HepG2 (cell line): ENCODE data around the gene POU6F2. TPM values are rescaled to one million over a fixed set of nuclear protein-coding genes. Genes with fewer than 3 reads are reported as not detected.

Experiments used
- ATAC-seq: fragments of 200-7000 bp; cut with Tn5 transposase; 3 replicates; pipeline ENCODE4 v1.9.1; 2020; ENCODE audit warnings: mild to moderate bottlenecking, moderate library complexity
- BruUV-seq: library from RNA; stranded (reverse); fragments of 400-500 nt; replicated peaks from 2 replicates; lab custom pipeline; 2021; lab: Mats Ljungman, UMichigan
- CTCF ChIA-PET: fragments of 300-600 bp; formaldehyde crosslinking; extraction: SDS; loops from one replicate; lab custom pipeline; 2021; ENCODE audit warnings: low total read pairs, inconsistent platforms, low intra/inter-chr PET ratio; lab: Yijun Ruan, JAX
- POLR2A ChIA-PET: fragments of 350-600 bp; sonication (Branson Sonifier 250); formaldehyde crosslinking; loops from one replicate; lab custom pipeline; 2020; ENCODE audit warnings: antibody characterized with exemption, inconsistent platforms; lab: Yijun Ruan, JAX
- DNase-seq: peaks from one replicate; pipeline ENCODE4 v3.0.0-alpha.2; 2015; ENCODE audit warnings: low spot score
- FAIRE-seq: peaks from 3 replicates; lab custom pipeline; 2011; peaks lifted over from hg19 to GRCh38; lab: Jason Lieb, UNC
- H2AFZ ChIP-seq: one replicate; pipeline ENCODE4 v1.6.1; 2011; ENCODE audit warnings: low read length, inconsistent platforms
- H3K27ac ChIP-seq: fragments of 300-600 bp; 3 replicates; pipeline ENCODE4 v1.8.0; 2011; ENCODE audit warnings: mixed run types, mild to moderate bottlenecking, mixed read lengths, low read length, inconsistent platforms; ENCODE audit not compliant: insufficient read depth; ENCODE audit errors: extremely low read length
- H3K27me3 ChIP-seq, 2 experiments: fragments of 200-600 bp in 1 of 2; 2 replicates in 1 of 2; 3 replicates in 1 of 2; pipeline versions ENCODE4 v1.6.0 to v1.8.0; 2011; ENCODE audit warnings: low read length in 2 of 2, mild to moderate bottlenecking in 2 of 2, moderate library complexity in 2 of 2, inconsistent platforms in 1 of 2; ENCODE audit not compliant: insufficient read depth in 2 of 2, control insufficient read depth in 1 of 2
- H3K36me3 ChIP-seq, 2 experiments: fragments of 200-600 bp in 1 of 2; replicated peaks in 1 of 2; 2 replicates in 1 of 2; 3 replicates in 1 of 2; pipeline versions ENCODE4 v1.5.1 to v1.8.0; 2011; ENCODE audit warnings: low read length in 2 of 2, inconsistent platforms in 1 of 2; ENCODE audit not compliant: insufficient read depth in 2 of 2, control insufficient read depth in 1 of 2
- H3K4me1 ChIP-seq: 2 replicates; pipeline ENCODE4 v1.5.1; 2012; ENCODE audit warnings: low read length, inconsistent platforms; ENCODE audit not compliant: insufficient read depth
- H3K4me2 ChIP-seq: 2 replicates; pipeline ENCODE4 v1.6.0; 2011; ENCODE audit warnings: low read depth, low read length, inconsistent platforms
- H3K4me3 ChIP-seq, 3 experiments: fragments of 200-600 bp in 1 of 3; sonication (generic), shearing (Covaris generic) in 1 of 3; replicated peaks in 1 of 3; 2 replicates each; pipeline ENCODE4 v1.5.1; 2011 to 2016; ENCODE audit warnings: low read length in 3 of 3, inconsistent platforms in 2 of 3, low read depth in 2 of 3, mild to moderate bottlenecking in 2 of 3, control low read depth in 1 of 3, mixed read lengths in 1 of 3; ENCODE audit not compliant: insufficient read depth in 1 of 3
- H3K79me2 ChIP-seq: one replicate; pipeline ENCODE4 v1.6.1; 2011; ENCODE audit warnings: low read length, inconsistent platforms; ENCODE audit not compliant: insufficient read depth
- H3K9ac ChIP-seq: 2 replicates; pipeline ENCODE4 v1.6.0; 2011; ENCODE audit warnings: mild to moderate bottlenecking, low read depth, low read length, inconsistent platforms; ENCODE audit not compliant: insufficient read depth
- H3K9me3 ChIP-seq: 2 replicates; pipeline ENCODE4 v1.5.1; 2012; ENCODE audit warnings: mild to moderate bottlenecking, low read length
- H4K20me1 ChIP-seq: 2 replicates; pipeline ENCODE4 v1.6.0; 2011; ENCODE audit warnings: inconsistent platforms, mild to moderate bottlenecking, low read length, moderate library complexity; ENCODE audit not compliant: insufficient read depth
- CAMTA2 ChIP-seq: sonication (generic); formaldehyde crosslinking; IDR thresholded peaks from 2 replicates; pipeline ENCODE4 v1.4.0; 2020; ENCODE audit warnings: mild to moderate bottlenecking, missing genetic modification reagents, borderline replicate concordance
- FOXJ3 ChIP-seq: sonication (generic); formaldehyde crosslinking; IDR thresholded peaks from 2 replicates; pipeline ENCODE4 v1.4.0; 2020; ENCODE audit warnings: missing genetic modification reagents, mild to moderate bottlenecking, borderline replicate concordance
- FOXK2 ChIP-seq: fragments of 450-650 bp; IDR thresholded peaks from 2 replicates; pipeline ENCODE4 v1.6.1; 2016
- GABPA ChIP-seq, 2 experiments: IDR thresholded peaks; 2 replicates each; pipeline ENCODE4 v1.6.1; 2011 to 2016; ENCODE audit warnings: low read depth in 2 of 2, low read length in 1 of 2, missing biosample characterization in 1 of 2, missing genetic modification characterization in 1 of 2
- GTF3A ChIP-seq: sonication (generic); formaldehyde crosslinking; conservative IDR thresholded peaks from 2 replicates; pipeline ENCODE4 v1.4.0; 2020; ENCODE audit warnings: mild to moderate bottlenecking, missing genetic modification reagents
- MYNN ChIP-seq: sonication (generic); formaldehyde crosslinking; IDR thresholded peaks from 2 replicates; pipeline ENCODE4 v1.4.0; 2020; ENCODE audit warnings: mild to moderate bottlenecking, low read depth, missing genetic modification reagents
- NFIC ChIP-seq: IDR thresholded peaks from 2 replicates; pipeline ENCODE4 v1.6.1; 2012; ENCODE audit warnings: mild to moderate bottlenecking, low read length, inconsistent platforms
- POLR2A ChIP-seq, 2 experiments: IDR thresholded peaks; 2 replicates each; pipeline ENCODE4 v1.6.1; 2011; ENCODE audit warnings: low read depth in 2 of 2, low read length in 2 of 2, mild to moderate bottlenecking in 1 of 2, moderate library complexity in 1 of 2; ENCODE audit not compliant: insufficient read depth in 1 of 2
- SP4 ChIP-seq: sonication (generic); formaldehyde crosslinking; IDR thresholded peaks from 2 replicates; pipeline ENCODE4 v1.8.1; 2023; ENCODE audit warnings: mild to moderate bottlenecking, missing genetic modification reagents
- TRAFD1 ChIP-seq: sonication (generic); formaldehyde crosslinking; IDR thresholded peaks from 2 replicates; pipeline ENCODE4 v1.5.1; 2020; ENCODE audit warnings: missing genetic modification reagents, mild to moderate bottlenecking, borderline replicate concordance
- ZFP36 ChIP-seq: fragments of 150-350 bp; IDR thresholded peaks from 2 replicates; pipeline ENCODE4 v1.6.1; 2018; ENCODE audit warnings: borderline replicate concordance, low read length, low read depth; ENCODE audit not compliant: partially characterized antibody
- ZFYVE20 ChIP-seq: sonication (generic); formaldehyde crosslinking; IDR thresholded peaks from 2 replicates; pipeline ENCODE4 v1.8.0; 2023; ENCODE audit warnings: low read depth, mild to moderate bottlenecking, moderate library complexity, missing genetic modification reagents, borderline replicate concordance
- ZNF350 ChIP-seq: sonication (generic); formaldehyde crosslinking; IDR thresholded peaks from 2 replicates; pipeline ENCODE4 v1.4.0; 2020; ENCODE audit warnings: mild to moderate bottlenecking, low read depth, missing genetic modification reagents, borderline replicate concordance
- ZSCAN30 ChIP-seq: sonication (generic); formaldehyde crosslinking; IDR thresholded peaks from 2 replicates; pipeline ENCODE4 v1.5.0; 2020; ENCODE audit warnings: mild to moderate bottlenecking, missing genetic modification reagents
- WGBS: methylation state at CpG from one replicate; pipeline ENCODE4 v1.1.6; 2017; ENCODE audit warnings: low lambda C conversion rate; 5-methylcytosine and 5-hydroxymethylcytosine counted together
- in situ Hi-C: cut with HindIII; loops from 2 replicates; pipeline ENCODE4 v1.10.0; 2017; ENCODE audit warnings: low pct_unique_long_range_greater_than_20kb; ENCODE audit not compliant: extremely low pct_ligation_motif_present
- intact Hi-C: fragments of 100-400 bp; cut with micrococcal nuclease; formaldehyde crosslinking; loops from one replicate; pipeline ENCODE4 v1.10.0; 2022; ENCODE audit not compliant: unreplicated experiment
- polyA plus RNA-seq, 8 experiments: library from polyadenylated mRNA; depleted of rRNA in 3 of 8; stranded (reverse) in 7 of 8; unstranded in 1 of 8; fragments of >200 nt; fragmentation: Illumina TruSeq in 4 of 8; extraction: Trizol in 4 of 8; gene quantifications; 2 replicates each; pipeline versions ENCODE4 v1.2.1 to v1.2.3, GENCODE V29; 2011 to 2016; ENCODE audit warnings: low read depth in 4 of 8, missing spikeins in 1 of 8, mixed read lengths in 1 of 8; ENCODE audit not compliant: insufficient read depth in 1 of 8
- total RNA-seq, 5 experiments: library from RNA; depleted of rRNA; stranded (reverse); fragments of >200 nt; fragmentation: Illumina TruSeq; extraction: Trizol; gene quantifications; 2 replicates each; pipeline ENCODE4 v1.2.3, GENCODE V29; 2016; ENCODE audit warnings: low read depth in 1 of 5
- TF ChIP-seq, protein P1 (sequence below): sonication (generic); formaldehyde crosslinking; IDR thresholded peaks from 2 replicates; pipeline ENCODE4 v1.4.0; 2020; ENCODE audit warnings: missing genetic modification reagents
- TF ChIP-seq, protein P2 (sequence below): sonication (generic); formaldehyde crosslinking; IDR thresholded peaks from 2 replicates; pipeline ENCODE4 v1.4.0; 2020; ENCODE audit warnings: mild to moderate bottlenecking, low read depth, missing genetic modification reagents

Gene POU6F2
- total and polyA plus RNA-seq, 2 of the 13 experiments (the other 11 are each of a cell fraction or from before 2014, with no cell fraction given), result not detected

DNA sequence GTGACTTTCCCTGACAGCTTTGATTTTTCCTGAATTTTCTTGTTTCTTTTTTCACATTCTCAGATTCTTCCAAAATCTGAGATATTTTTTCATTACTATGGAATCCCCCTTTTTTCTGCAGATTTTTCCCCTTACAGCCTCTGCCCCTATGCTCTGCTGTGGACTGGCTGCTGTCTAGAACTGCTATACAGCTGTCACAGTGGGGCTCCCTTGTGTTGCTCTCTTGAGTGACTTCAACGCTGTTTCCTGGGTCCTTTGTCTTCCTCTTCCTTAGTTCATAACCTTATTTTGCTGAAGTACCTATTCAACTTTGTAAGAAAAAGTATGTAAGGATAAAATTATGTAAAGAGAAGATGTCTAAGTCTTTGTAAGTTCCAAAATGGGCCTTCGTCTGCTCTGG is 354.4 kb downstream of the POU6F2 start:
- ChIA-PET CTCF (no interaction called here), POLR2A (no interaction called here)
- ATAC-seq (no peak), FAIRE-seq (no peak), DNase-seq (no peak)
- H3K4me3 ChIP-seq, result no peak overlapping the region
- intact Hi-C loops, result no loop called here
- H3K27me3 ChIP-seq, result peaks cover 0 to 3% of the 10 kb centered on the region in 2 experiments; a peak in 1 of 5 replicates
- TF ChIP-seq ZFP36, result no peak
- no peak for TF ChIP-seq GTF3A (CRISPR knock-in tag)
- no peak for TF ChIP-seq NFIC
- TF ChIP-seq ZFYVE20 (CRISPR knock-in tag), result no peak
- TF ChIP-seq ZSCAN30 (CRISPR knock-in tag), result no peak
- TF ChIP-seq GABPA (IDR thresholded peaks at IDR 0.05; ENCODE audit: low read depth, low read length), result no peak
- TF ChIP-seq GABPA (CRISPR knock-in tag; IDR thresholded peaks at IDR 0.05; ENCODE audit: low read depth), result no peak
- no peak for TF ChIP-seq POLR2A (IDR thresholded peaks at IDR 0.05; ENCODE audit: insufficient read depth in 1 of 2, low read depth in 2 of 2, low read length in 2 of 2)
- TF ChIP-seq CAMTA2 (CRISPR knock-in tag), result no peak
- TF ChIP-seq SP4 (CRISPR knock-in tag), result no peak
- no peak for TF ChIP-seq MYNN (CRISPR knock-in tag)
- TF ChIP-seq TRAFD1, result no peak
- TF ChIP-seq, protein P1, sequence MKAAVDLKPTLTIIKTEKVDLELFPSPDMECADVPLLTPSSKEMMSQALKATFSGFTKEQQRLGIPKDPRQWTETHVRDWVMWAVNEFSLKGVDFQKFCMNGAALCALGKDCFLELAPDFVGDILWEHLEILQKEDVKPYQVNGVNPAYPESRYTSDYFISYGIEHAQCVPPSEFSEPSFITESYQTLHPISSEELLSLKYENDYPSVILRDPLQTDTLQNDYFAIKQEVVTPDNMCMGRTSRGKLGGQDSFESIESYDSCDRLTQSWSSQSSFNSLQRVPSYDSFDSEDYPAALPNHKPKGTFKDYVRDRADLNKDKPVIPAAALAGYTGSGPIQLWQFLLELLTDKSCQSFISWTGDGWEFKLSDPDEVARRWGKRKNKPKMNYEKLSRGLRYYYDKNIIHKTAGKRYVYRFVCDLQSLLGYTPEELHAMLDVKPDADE (CRISPR knock-in tag), result no peak
- TF ChIP-seq ZNF350, result no peak
- TF ChIP-seq, protein P2, sequence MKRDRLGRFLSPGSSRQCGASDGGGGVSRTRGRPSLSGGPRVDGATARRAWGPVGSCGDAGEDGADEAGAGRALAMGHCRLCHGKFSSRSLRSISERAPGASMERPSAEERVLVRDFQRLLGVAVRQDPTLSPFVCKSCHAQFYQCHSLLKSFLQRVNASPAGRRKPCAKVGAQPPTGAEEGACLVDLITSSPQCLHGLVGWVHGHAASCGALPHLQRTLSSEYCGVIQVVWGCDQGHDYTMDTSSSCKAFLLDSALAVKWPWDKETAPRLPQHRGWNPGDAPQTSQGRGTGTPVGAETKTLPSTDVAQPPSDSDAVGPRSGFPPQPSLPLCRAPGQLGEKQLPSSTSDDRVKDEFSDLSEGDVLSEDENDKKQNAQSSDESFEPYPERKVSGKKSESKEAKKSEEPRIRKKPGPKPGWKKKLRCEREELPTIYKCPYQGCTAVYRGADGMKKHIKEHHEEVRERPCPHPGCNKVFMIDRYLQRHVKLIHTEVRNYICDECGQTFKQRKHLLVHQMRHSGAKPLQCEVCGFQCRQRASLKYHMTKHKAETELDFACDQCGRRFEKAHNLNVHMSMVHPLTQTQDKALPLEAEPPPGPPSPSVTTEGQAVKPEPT (CRISPR knock-in tag), result no peak
- TF ChIP-seq FOXJ3 (CRISPR knock-in tag), result no peak
- TF ChIP-seq FOXK2, result no peak
- H4K20me1 ChIP-seq, result no peaks in the 10 kb centered on the region
- H3K9ac ChIP-seq, result no peak overlapping the region
- BruUV-seq, result no TSS peak
- in situ Hi-C loops, result no loop called here
- no peaks in the 10 kb centered on the region for H3K79me2 ChIP-seq
- no peaks in the 10 kb centered on the region for H3K4me1 ChIP-seq
- no peak overlapping the region for H2AFZ ChIP-seq
- WGBS, result 10% methylated on average over 2 of the region's 2 CpGs
- no peaks in the 10 kb centered on the region for H3K36me3 ChIP-seq
- H3K27ac ChIP-seq, result no peak overlapping the region
- no peak overlapping the region for H3K4me2 ChIP-seq
- no peaks in the 10 kb centered on the region for H3K9me3 ChIP-seq
